HepG2 (cell line): ENCODE results near the gene RALY. TPM values are rescaled to one million over a fixed set of nuclear protein-coding genes. Genes with fewer than 3 reads are reported as not detected.
A peak's percentile ranks its signal among the peaks of the same experiment; 100 is the strongest.

Source experiments
- ATAC-seq: fragments of 200-7000 bp; cut with Tn5 transposase; 3 replicates; pipeline ENCODE4 v1.9.1; 2020; ENCODE audit warnings: mild to moderate bottlenecking, moderate library complexity
- BruUV-seq: library from RNA; stranded (reverse); fragments of 400-500 nt; replicated peaks from 2 replicates; lab custom pipeline; 2021; lab: Mats Ljungman, UMichigan
- CTCF ChIA-PET: fragments of 300-600 bp; formaldehyde crosslinking; extraction: SDS; loops from one replicate; lab custom pipeline; 2021; ENCODE audit warnings: low total read pairs, inconsistent platforms, low intra/inter-chr PET ratio; lab: Yijun Ruan, JAX
- POLR2A ChIA-PET: fragments of 350-600 bp; sonication (Branson Sonifier 250); formaldehyde crosslinking; loops from one replicate; lab custom pipeline; 2020; ENCODE audit warnings: antibody characterized with exemption, inconsistent platforms; lab: Yijun Ruan, JAX
- DNase-seq: peaks from one replicate; pipeline ENCODE4 v3.0.0-alpha.2; 2015; ENCODE audit warnings: low spot score
- FAIRE-seq: peaks from 3 replicates; lab custom pipeline; 2011; peaks lifted over from hg19 to GRCh38; lab: Jason Lieb, UNC
- H2AFZ ChIP-seq: one replicate; pipeline ENCODE4 v1.6.1; 2011; ENCODE audit warnings: low read length, inconsistent platforms
- H3K27ac ChIP-seq: fragments of 300-600 bp; 3 replicates; pipeline ENCODE4 v1.8.0; 2011; ENCODE audit warnings: mixed run types, mild to moderate bottlenecking, mixed read lengths, low read length, inconsistent platforms; ENCODE audit not compliant: insufficient read depth; ENCODE audit errors: extremely low read length
- H3K27me3 ChIP-seq, 2 experiments: fragments of 200-600 bp in 1 of 2; 2 replicates in 1 of 2; 3 replicates in 1 of 2; pipeline versions ENCODE4 v1.6.0 to v1.8.0; 2011; ENCODE audit warnings: low read length in 2 of 2, mild to moderate bottlenecking in 2 of 2, moderate library complexity in 2 of 2, inconsistent platforms in 1 of 2; ENCODE audit not compliant: insufficient read depth in 2 of 2, control insufficient read depth in 1 of 2
- H3K36me3 ChIP-seq, 2 experiments: fragments of 200-600 bp in 1 of 2; replicated peaks in 1 of 2; 2 replicates in 1 of 2; 3 replicates in 1 of 2; pipeline versions ENCODE4 v1.5.1 to v1.8.0; 2011; ENCODE audit warnings: low read length in 2 of 2, inconsistent platforms in 1 of 2; ENCODE audit not compliant: insufficient read depth in 2 of 2, control insufficient read depth in 1 of 2
- H3K4me1 ChIP-seq: 2 replicates; pipeline ENCODE4 v1.5.1; 2012; ENCODE audit warnings: low read length, inconsistent platforms; ENCODE audit not compliant: insufficient read depth
- H3K4me2 ChIP-seq: 2 replicates; pipeline ENCODE4 v1.6.0; 2011; ENCODE audit warnings: low read depth, low read length, inconsistent platforms
- H3K4me3 ChIP-seq, 3 experiments: fragments of 200-600 bp in 1 of 3; sonication (generic), shearing (Covaris generic) in 1 of 3; replicated peaks in 1 of 3; 2 replicates each; pipeline ENCODE4 v1.5.1; 2011 to 2016; ENCODE audit warnings: low read length in 3 of 3, inconsistent platforms in 2 of 3, low read depth in 2 of 3, mild to moderate bottlenecking in 2 of 3, control low read depth in 1 of 3, mixed read lengths in 1 of 3; ENCODE audit not compliant: insufficient read depth in 1 of 3
- H3K79me2 ChIP-seq: one replicate; pipeline ENCODE4 v1.6.1; 2011; ENCODE audit warnings: low read length, inconsistent platforms; ENCODE audit not compliant: insufficient read depth
- H3K9ac ChIP-seq: 2 replicates; pipeline ENCODE4 v1.6.0; 2011; ENCODE audit warnings: mild to moderate bottlenecking, low read depth, low read length, inconsistent platforms; ENCODE audit not compliant: insufficient read depth
- H3K9me3 ChIP-seq: 2 replicates; pipeline ENCODE4 v1.5.1; 2012; ENCODE audit warnings: mild to moderate bottlenecking, low read length
- H4K20me1 ChIP-seq: 2 replicates; pipeline ENCODE4 v1.6.0; 2011; ENCODE audit warnings: inconsistent platforms, mild to moderate bottlenecking, low read length, moderate library complexity; ENCODE audit not compliant: insufficient read depth
- CBX2 ChIP-seq, 2 experiments: fragments of 200-600 bp in 1 of 2; sonication (generic); formaldehyde crosslinking in 1 of 2; IDR thresholded peaks; 2 replicates each; pipeline versions ENCODE4 v1.7.0 to v1.8.1; 2018 to 2022; ENCODE audit warnings: low read depth in 2 of 2, low read length in 1 of 2, mild to moderate bottlenecking in 1 of 2, missing genetic modification reagents in 1 of 2
- CEBPB ChIP-seq: IDR thresholded peaks from 2 replicates; pipeline ENCODE4 v1.6.1; 2011; ENCODE audit warnings: low read depth, low read length, improper control_type of control experiment, borderline replicate concordance
- CSRNP1 ChIP-seq: sonication (generic); formaldehyde crosslinking; IDR thresholded peaks from 2 replicates; pipeline ENCODE4 v1.8.1; 2023; ENCODE audit warnings: mild to moderate bottlenecking, missing genetic modification reagents
- HOXA5 ChIP-seq: sonication (generic); formaldehyde crosslinking; IDR thresholded peaks from 2 replicates; pipeline ENCODE4 v1.4.0; 2020; ENCODE audit warnings: missing genetic modification reagents
- JUNB ChIP-seq: sonication (generic); formaldehyde crosslinking; IDR thresholded peaks from 2 replicates; pipeline ENCODE4 v1.8.0; 2022; ENCODE audit warnings: missing genetic modification reagents, mild to moderate bottlenecking, borderline replicate concordance
- MAFK ChIP-seq, 2 experiments: IDR thresholded peaks in 1 of 2; conservative IDR thresholded peaks in 1 of 2; 2 replicates each; pipeline ENCODE4 v1.6.1; 2011; ENCODE audit warnings: improper control_type of control experiment in 2 of 2, low read length in 2 of 2
- TBX2 ChIP-seq: sonication (generic); formaldehyde crosslinking; IDR thresholded peaks from 2 replicates; pipeline ENCODE4 v1.5.0; 2020; ENCODE audit warnings: missing genetic modification reagents, mild to moderate bottlenecking, borderline replicate concordance
- THAP9 ChIP-seq: sonication (generic); formaldehyde crosslinking; IDR thresholded peaks from 2 replicates; pipeline ENCODE4; 2020; ENCODE audit warnings: missing genetic modification reagents, mild to moderate bottlenecking, borderline replicate concordance
- ZNF552 ChIP-seq: sonication (generic); formaldehyde crosslinking; IDR thresholded peaks from 2 replicates; pipeline ENCODE4 v1.9.0; 2022; ENCODE audit warnings: missing genetic modification reagents, mild to moderate bottlenecking, borderline replicate concordance
- WGBS: methylation state at CpG from one replicate; pipeline ENCODE4 v1.1.6; 2017; ENCODE audit warnings: low lambda C conversion rate; 5-methylcytosine and 5-hydroxymethylcytosine counted together
- in situ Hi-C: cut with HindIII; loops from 2 replicates; pipeline ENCODE4 v1.10.0; 2017; ENCODE audit warnings: low pct_unique_long_range_greater_than_20kb; ENCODE audit not compliant: extremely low pct_ligation_motif_present
- intact Hi-C: fragments of 100-400 bp; cut with micrococcal nuclease; formaldehyde crosslinking; loops from one replicate; pipeline ENCODE4 v1.10.0; 2022; ENCODE audit not compliant: unreplicated experiment
- polyA plus RNA-seq, 8 experiments: library from polyadenylated mRNA; depleted of rRNA in 3 of 8; stranded (reverse) in 7 of 8; unstranded in 1 of 8; fragments of >200 nt; fragmentation: Illumina TruSeq in 4 of 8; extraction: Trizol in 4 of 8; gene quantifications; 2 replicates each; pipeline versions ENCODE4 v1.2.1 to v1.2.3, GENCODE V29; 2011 to 2016; ENCODE audit warnings: low read depth in 4 of 8, missing spikeins in 1 of 8, mixed read lengths in 1 of 8; ENCODE audit not compliant: insufficient read depth in 1 of 8
- total RNA-seq, 5 experiments: library from RNA; depleted of rRNA; stranded (reverse); fragments of >200 nt; fragmentation: Illumina TruSeq; extraction: Trizol; gene quantifications; 2 replicates each; pipeline ENCODE4 v1.2.3, GENCODE V29; 2016; ENCODE audit warnings: low read depth in 1 of 5

Gene RALY
- total and polyA plus RNA-seq, 2 of the 13 experiments (the other 11 are each of a cell fraction or from before 2014, with no cell fraction given) = 178 to 186 TPM

GRCh38 chr20:33963751-33964150 is 30.0 kb upstream of the RALY start:
- CTCF ChIA-PET = no interaction called here
- in situ Hi-C loops (no loop called here), intact Hi-C loops (no loop called here)
- Histone ChIP-seq H4K20me1 (no peaks in the 10 kb centered on the region), H3K4me1 (no peaks in the 10 kb centered on the region), H3K9ac (no peak overlapping the region), H3K36me3 (no peaks in the 10 kb centered on the region), H3K27me3 (peaks cover 1 to 37% of the 10 kb centered on the region in 2 experiments; a peak in 4 of 5 replicates), H3K79me2 (no peaks in the 10 kb centered on the region), H3K27ac (no peak overlapping the region), H3K4me3 (no peak overlapping the region), H3K9me3 (no peaks in the 10 kb centered on the region), H2AFZ (no peak overlapping the region), H3K4me2 (no peak overlapping the region)
- no TSS peak for BruUV-seq
- WGBS = 0% methylated on average over 3 of the region's 3 CpGs
- FAIRE-seq = no peak
- no peak for DNase-seq
- TF ChIP-seq CEBPB = peak; percentile 53
- no peak for TF ChIP-seq HOXA5 (CRISPR knock-in tag)
- TF ChIP-seq ZNF552 (CRISPR knock-in tag) = no peak
- no peak for TF ChIP-seq THAP9
- TF ChIP-seq MAFK (conservative IDR thresholded peaks at IDR 0.05 in 1 of 2, IDR thresholded peaks at IDR 0.05 in 1 of 2; ENCODE audit: low read length in 2 of 2) = peak; percentile 20 to 56; a peak in 2 of 4 replicates
- TF ChIP-seq CSRNP1 = no peak
- TF ChIP-seq CBX2 (IDR thresholded peaks at IDR 0.05; ENCODE audit: low read depth, low read length) = no peak
- TF ChIP-seq CBX2 (CRISPR knock-in tag; IDR thresholded peaks at IDR 0.05; ENCODE audit: low read depth) = no peak
- TF ChIP-seq TBX2 (CRISPR knock-in tag) = no peak
- no peak for TF ChIP-seq JUNB
- POLR2A ChIA-PET = interaction anchor here (1.4 kb wide), 1 partner anchor 29 kb away, joined by 3 read pairs; no protein-coding TSS in a partner anchor
- peak; percentile 32; the same call in 1 of the 3 replicates for ATAC-seq
